Astrocyte of the spinal cord (primary cell): ENCODE data around the gene ERG28.
"Not testable (repeated sequence)": the region's sequence is repeated elsewhere in the genome, so short reads cannot be mapped to it uniquely, and the experiment has no call there.

Experiments
- DNase-seq: peaks from one replicate; pipeline ENCODE4 v3.0.0; 2011; ENCODE audit warnings: low read depth, low spot score
- H3K4me3 ChIP-seq: 2 replicates; pipeline ENCODE4 v1.5.1; 2011; ENCODE audit warnings: low read depth, mild to moderate bottlenecking, low read length, moderate library complexity
- in situ Hi-C: cut with HindIII; loops from 2 replicates; pipeline ENCODE4 v1.10.0; 2017; ENCODE audit warnings: low sequenced_read_pairs
- TF ChIP-seq, protein P1 (sequence below): IDR thresholded peaks from 2 replicates; pipeline ENCODE4 v1.5.1; 2012; ENCODE audit warnings: low read depth, mild to moderate bottlenecking, low read length, inconsistent platforms

The ERG28 gene

DNA sequence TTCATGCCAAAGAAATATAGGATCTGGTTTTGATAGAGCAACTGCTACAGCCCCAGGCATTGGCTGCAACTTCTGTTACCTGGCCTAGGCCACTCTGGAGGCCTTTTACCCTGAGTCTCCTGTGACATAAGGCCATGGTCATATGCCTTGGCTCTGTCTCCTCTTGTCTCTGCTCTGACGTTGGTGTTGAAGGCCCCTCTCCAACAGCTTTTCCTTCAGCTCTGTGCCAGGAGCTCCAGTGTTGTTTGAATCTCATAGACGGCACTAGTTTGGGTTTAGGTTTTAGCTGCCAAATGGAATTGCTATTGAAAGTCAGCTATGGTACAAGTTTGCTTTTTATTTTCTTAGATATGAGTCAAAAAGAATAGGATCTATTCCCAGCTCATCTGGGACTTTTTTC, 41.4 kb upstream of the ERG28 start:
- H3K4me3 ChIP-seq = no peak overlapping the region
- DNase-seq = no peak
- in situ Hi-C loops = loop anchor here (25.0 kb wide), 1 partner anchor 135 kb away; no protein-coding TSS in a partner anchor
- TF ChIP-seq, protein P1, sequence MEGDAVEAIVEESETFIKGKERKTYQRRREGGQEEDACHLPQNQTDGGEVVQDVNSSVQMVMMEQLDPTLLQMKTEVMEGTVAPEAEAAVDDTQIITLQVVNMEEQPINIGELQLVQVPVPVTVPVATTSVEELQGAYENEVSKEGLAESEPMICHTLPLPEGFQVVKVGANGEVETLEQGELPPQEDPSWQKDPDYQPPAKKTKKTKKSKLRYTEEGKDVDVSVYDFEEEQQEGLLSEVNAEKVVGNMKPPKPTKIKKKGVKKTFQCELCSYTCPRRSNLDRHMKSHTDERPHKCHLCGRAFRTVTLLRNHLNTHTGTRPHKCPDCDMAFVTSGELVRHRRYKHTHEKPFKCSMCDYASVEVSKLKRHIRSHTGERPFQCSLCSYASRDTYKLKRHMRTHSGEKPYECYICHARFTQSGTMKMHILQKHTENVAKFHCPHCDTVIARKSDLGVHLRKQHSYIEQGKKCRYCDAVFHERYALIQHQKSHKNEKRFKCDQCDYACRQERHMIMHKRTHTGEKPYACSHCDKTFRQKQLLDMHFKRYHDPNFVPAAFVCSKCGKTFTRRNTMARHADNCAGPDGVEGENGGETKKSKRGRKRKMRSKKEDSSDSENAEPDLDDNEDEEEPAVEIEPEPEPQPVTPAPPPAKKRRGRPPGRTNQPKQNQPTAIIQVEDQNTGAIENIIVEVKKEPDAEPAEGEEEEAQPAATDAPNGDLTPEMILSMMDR = no peak

DNA sequence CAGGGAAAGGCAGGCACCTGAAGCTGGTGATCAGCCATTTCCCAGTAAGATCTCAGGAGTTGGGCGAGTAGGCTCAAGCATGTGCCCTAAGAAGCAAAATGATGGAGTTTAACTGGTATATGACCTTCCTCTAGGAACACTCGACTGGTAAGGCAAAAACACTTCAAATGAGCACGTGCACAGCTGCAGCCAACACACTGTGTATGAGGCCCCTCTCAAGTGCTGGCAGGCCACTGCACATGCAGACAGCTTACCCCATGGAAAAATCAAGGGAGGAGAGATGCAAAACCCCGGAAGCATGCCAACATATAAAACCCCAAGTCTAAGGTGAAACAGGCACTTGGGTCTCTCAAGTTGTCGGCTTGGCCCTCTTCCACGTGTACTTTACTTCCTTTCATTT, 39.6 kb upstream of the ERG28 start:
- in situ Hi-C loops = loop anchor here (25.0 kb wide), 1 partner anchor 137 kb away; no protein-coding TSS in a partner anchor
- DNase-seq = no peak
- no peak overlapping the region for H3K4me3 ChIP-seq
- TF ChIP-seq, protein P1 = no peak

GRCh38 chr14:75699331-75699730, 38.7 kb upstream of the ERG28 start:
- TF ChIP-seq, protein P1 = no peak
- H3K4me3 ChIP-seq = no peak overlapping the region
- in situ Hi-C loops = no loop called here

GRCh38 chr14:75697918-75698317, 37.2 kb upstream of the ERG28 start:
- in situ Hi-C loops = no loop called here
- no peak for DNase-seq
- H3K4me3 ChIP-seq = no peak overlapping the region
- TF ChIP-seq, protein P1 = no peak

More at GRCh38 chr14:75699331-75699730, 38.7 kb upstream of the ERG28 start:
- DNase-seq = no peak

DNA sequence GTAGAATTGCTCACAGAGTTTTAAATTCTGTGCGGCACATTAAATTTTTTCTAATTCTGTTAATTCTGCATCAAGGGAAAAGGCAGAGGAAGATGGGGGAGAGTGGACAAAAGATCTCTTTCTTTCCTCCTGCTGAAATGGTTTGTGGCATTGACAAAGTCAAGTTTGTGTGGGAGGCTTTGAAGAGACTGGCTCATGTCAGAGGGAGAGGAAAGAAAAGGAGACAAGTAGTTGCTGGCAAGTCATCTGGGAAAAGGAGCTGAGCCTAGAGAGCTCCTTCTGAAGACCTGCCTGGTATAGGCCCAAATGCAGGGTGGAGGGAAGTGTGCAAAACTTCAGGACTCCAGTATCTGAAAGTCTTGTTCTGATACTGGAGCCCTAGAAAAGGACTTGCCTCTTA, 36.7 kb upstream of the ERG28 start:
- H3K4me3 ChIP-seq = no peak overlapping the region
- in situ Hi-C loops = no loop called here
- no peak for DNase-seq
- TF ChIP-seq, protein P1 = no peak

- in situ Hi-C loops, H3K4me3 ChIP-seq, DNase-seq: not testable (repeated sequence)
These were observed 34.3 kb upstream of the ERG28 start for GRCh38 chr14:75695025-75695424.

GRCh38 chr14:75690010-75690409, 29.3 kb upstream of the ERG28 start:
- no peak for DNase-seq
- H3K4me3 ChIP-seq = no peak overlapping the region
- in situ Hi-C loops = no loop called here
- TF ChIP-seq, protein P1 = no peak
